Activated T-cell treated with anti-CD3 and anti-CD28 coated beads, Interleukin-2, amount 50 U/mL, for 1 hour (primary cell): Measurements from ENCODE around the gene STXBP6.
"Not testable (repeated sequence)": the region's sequence is repeated elsewhere in the genome, so short reads cannot be mapped to it uniquely, and the experiment has no call there.

Source experiments
- DNase-seq: peaks from one replicate; pipeline ENCODE4 v3.0.0-alpha.2; 2020

The STXBP6 gene

GRCh38 chr14:24817212-24818057 lies 232.5 kb downstream of the STXBP6 start:
- no peak for DNase-seq

- DNase-seq = no peak
These were observed 233.1 kb downstream of the STXBP6 start for GRCh38 chr14:24816929-24817211.

GRCh38 chr14:24816011-24816928 lies 233.7 kb downstream of the STXBP6 start:
- DNase-seq = no peak

- no peak for DNase-seq
These were observed 234.4 kb downstream of the STXBP6 start for GRCh38 chr14:24815543-24815942.

GRCh38 chr14:24814944-24815343 lies 235.0 kb downstream of the STXBP6 start:
- DNase-seq = no peak

GRCh38 chr14:24814346-24814745 lies 235.6 kb downstream of the STXBP6 start:
- no peak for DNase-seq

GRCh38 chr14:24813819-24814259 lies 236.1 kb downstream of the STXBP6 start:
- DNase-seq = no peak

- no peak for DNase-seq
These were observed 236.7 kb downstream of the STXBP6 start for GRCh38 chr14:24813089-24813815.

GRCh38 chr14:24809135-24809534 lies 240.8 kb downstream of the STXBP6 start:
- no peak for DNase-seq

GRCh38 chr14:24808412-24808811 lies 241.5 kb downstream of the STXBP6 start:
- no peak for DNase-seq

GRCh38 chr14:24806061-24806678 lies 243.8 kb downstream of the STXBP6 start:
- DNase-seq = no peak

GRCh38 chr14:24804552-24805212 lies 245.3 kb downstream of the STXBP6 start:
- no peak for DNase-seq

GRCh38 chr14:24803933-24804494 lies 245.9 kb downstream of the STXBP6 start:
- no peak for DNase-seq

GRCh38 chr14:24803426-24803825 lies 246.5 kb downstream of the STXBP6 start:
- not testable (repeated sequence) for DNase-seq

- DNase-seq = no peak
These were observed 247.7 kb downstream of the STXBP6 start for GRCh38 chr14:24802236-24802635.

- DNase-seq = no peak
These were observed 248.9 kb downstream of the STXBP6 start for GRCh38 chr14:24801024-24801423.

- no peak for DNase-seq
These were observed 251.0 kb downstream of the STXBP6 start for GRCh38 chr14:24798911-24799462.

GRCh38 chr14:24795406-24795805 lies 254.5 kb downstream of the STXBP6 start:
- no peak for DNase-seq

GRCh38 chr14:24794644-24795305 lies 255.2 kb downstream of the STXBP6 start:
- DNase-seq = no peak

- DNase-seq = no peak
These were observed 259.8 kb downstream of the STXBP6 start for GRCh38 chr14:24790196-24790595.

GRCh38 chr14:24789378-24789884 lies 260.5 kb downstream of the STXBP6 start:
- DNase-seq = no peak
